ENCODE measurements around the gene MTLN. TPM values are rescaled to one million over a fixed set of nuclear protein-coding genes. Genes with fewer than 3 reads are reported as not detected.

The MTLN gene
- total and polyA plus RNA-seq, 2 of the 13 experiments (the other 11 are each of a cell fraction or from before 2014, with no cell fraction given) = 37.1 to 50.4 TPM

GRCh38 chr2:110204408-110205385 is 7.7 kb downstream of the MTLN start, which contains the start of gene NPHP1 (continued):
- TF ChIP-seq DBP (CRISPR knock-in tag; IDR thresholded peaks at IDR 0.05; ENCODE audit: not compliant biosample characterization) (no peak), EHMT2 (IDR thresholded peaks at IDR 0.05; ENCODE audit: borderline replicate concordance, low read depth, low read length) (no peak), MAF1 (CRISPR knock-in tag; IDR thresholded peaks at IDR 0.05; ENCODE audit: borderline replicate concordance) (no peak; the same call in 1 of the 2 replicates), HMGXB4 (CRISPR knock-in tag; IDR thresholded peaks at IDR 0.05; ENCODE audit: borderline replicate concordance in 1 of 2, low read depth in 1 of 2) (peak; percentile 45 to 66; a peak in 1 of 4 replicates), KDM4B (CRISPR knock-in tag; IDR thresholded peaks at IDR 0.05) (peak; percentile 66; the same call in 1 of the 2 replicates), PATZ1 (CRISPR knock-in tag; IDR thresholded peaks at IDR 0.05) (peak; percentile 66), TARDBP (CRISPR knock-in tag; IDR thresholded peaks at IDR 0.05) (peak; percentile 76), ISL2 (CRISPR knock-in tag; IDR thresholded peaks at IDR 0.05) (peak; percentile 71), ZNF431 (CRISPR knock-in tag; IDR thresholded peaks at IDR 0.05; ENCODE audit: borderline replicate concordance, low read depth) (peak; percentile 93; the same call in 1 of the 2 replicates), KLF12 (CRISPR knock-in tag; IDR thresholded peaks at IDR 0.05; ENCODE audit: borderline replicate concordance) (peak; percentile 94), RXRB (CRISPR knock-in tag; IDR thresholded peaks at IDR 0.05; ENCODE audit: borderline replicate concordance) (peak; percentile 56; the same call in 1 of the 2 replicates), PRDM4 (CRISPR knock-in tag; IDR thresholded peaks at IDR 0.05; ENCODE audit: borderline replicate concordance) (no peak; the same call in 1 of the 2 replicates), ZNF563 (CRISPR knock-in tag; IDR thresholded peaks at IDR 0.05) (peak; percentile 84; the same call in 1 of the 2 replicates), ZNF552 (CRISPR knock-in tag; IDR thresholded peaks at IDR 0.05; ENCODE audit: borderline replicate concordance) (no peak), CREB3 (CRISPR knock-in tag; IDR thresholded peaks at IDR 0.05) (no peak), HNF4G (IDR thresholded peaks at IDR 0.05; ENCODE audit: borderline replicate concordance, low read depth, low read length) (0 out of 2 replicates have a peak, but pooled peaks have one; percentile 28), HNF4G (CRISPR knock-in tag; IDR thresholded peaks at IDR 0.05; ENCODE audit: borderline replicate concordance, low read depth) (peak; percentile 59; the same call in 1 of the 2 replicates), TGIF2 (CRISPR knock-in tag; IDR thresholded peaks at IDR 0.05) (peak; percentile 49; the same call in 1 of the 2 replicates), HES4 (CRISPR knock-in tag; IDR thresholded peaks at IDR 0.05; ENCODE audit: borderline replicate concordance) (peak; percentile 70; the same call in 1 of the 2 replicates)

Data from HepG2 (cell line).